ENCODE measurements around the gene ZNF324B.

GRCh38 chr19:58416604-58417003, 34.8 kb upstream of the ZNF324B start:
- TF ChIP-seq CTCF (IDR thresholded peaks at IDR 0.05 in 4 of 5, conservative IDR thresholded peaks at IDR 0.05 in 1 of 5): no peak
- TF ChIP-seq POLR2A (IDR thresholded peaks at IDR 0.05): no peak

Measured in gastrocnemius medialis (tissue), 4 donors.